HG03103 (cell line): ENCODE data around the gene SEMA6D.

Experiments used
- ATAC-seq: cut with Tn5 transposase; IDR thresholded peaks from one replicate; pipeline ENCODE4 v1.9.1; 2021; ENCODE audit warnings: low read depth; ENCODE audit not compliant: unreplicated experiment

Gene SEMA6D, protein sequence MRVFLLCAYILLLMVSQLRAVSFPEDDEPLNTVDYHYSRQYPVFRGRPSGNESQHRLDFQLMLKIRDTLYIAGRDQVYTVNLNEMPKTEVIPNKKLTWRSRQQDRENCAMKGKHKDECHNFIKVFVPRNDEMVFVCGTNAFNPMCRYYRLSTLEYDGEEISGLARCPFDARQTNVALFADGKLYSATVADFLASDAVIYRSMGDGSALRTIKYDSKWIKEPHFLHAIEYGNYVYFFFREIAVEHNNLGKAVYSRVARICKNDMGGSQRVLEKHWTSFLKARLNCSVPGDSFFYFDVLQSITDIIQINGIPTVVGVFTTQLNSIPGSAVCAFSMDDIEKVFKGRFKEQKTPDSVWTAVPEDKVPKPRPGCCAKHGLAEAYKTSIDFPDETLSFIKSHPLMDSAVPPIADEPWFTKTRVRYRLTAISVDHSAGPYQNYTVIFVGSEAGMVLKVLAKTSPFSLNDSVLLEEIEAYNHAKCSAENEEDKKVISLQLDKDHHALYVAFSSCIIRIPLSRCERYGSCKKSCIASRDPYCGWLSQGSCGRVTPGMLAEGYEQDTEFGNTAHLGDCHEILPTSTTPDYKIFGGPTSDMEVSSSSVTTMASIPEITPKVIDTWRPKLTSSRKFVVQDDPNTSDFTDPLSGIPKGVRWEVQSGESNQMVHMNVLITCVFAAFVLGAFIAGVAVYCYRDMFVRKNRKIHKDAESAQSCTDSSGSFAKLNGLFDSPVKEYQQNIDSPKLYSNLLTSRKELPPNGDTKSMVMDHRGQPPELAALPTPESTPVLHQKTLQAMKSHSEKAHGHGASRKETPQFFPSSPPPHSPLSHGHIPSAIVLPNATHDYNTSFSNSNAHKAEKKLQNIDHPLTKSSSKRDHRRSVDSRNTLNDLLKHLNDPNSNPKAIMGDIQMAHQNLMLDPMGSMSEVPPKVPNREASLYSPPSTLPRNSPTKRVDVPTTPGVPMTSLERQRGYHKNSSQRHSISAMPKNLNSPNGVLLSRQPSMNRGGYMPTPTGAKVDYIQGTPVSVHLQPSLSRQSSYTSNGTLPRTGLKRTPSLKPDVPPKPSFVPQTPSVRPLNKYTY

DNA sequence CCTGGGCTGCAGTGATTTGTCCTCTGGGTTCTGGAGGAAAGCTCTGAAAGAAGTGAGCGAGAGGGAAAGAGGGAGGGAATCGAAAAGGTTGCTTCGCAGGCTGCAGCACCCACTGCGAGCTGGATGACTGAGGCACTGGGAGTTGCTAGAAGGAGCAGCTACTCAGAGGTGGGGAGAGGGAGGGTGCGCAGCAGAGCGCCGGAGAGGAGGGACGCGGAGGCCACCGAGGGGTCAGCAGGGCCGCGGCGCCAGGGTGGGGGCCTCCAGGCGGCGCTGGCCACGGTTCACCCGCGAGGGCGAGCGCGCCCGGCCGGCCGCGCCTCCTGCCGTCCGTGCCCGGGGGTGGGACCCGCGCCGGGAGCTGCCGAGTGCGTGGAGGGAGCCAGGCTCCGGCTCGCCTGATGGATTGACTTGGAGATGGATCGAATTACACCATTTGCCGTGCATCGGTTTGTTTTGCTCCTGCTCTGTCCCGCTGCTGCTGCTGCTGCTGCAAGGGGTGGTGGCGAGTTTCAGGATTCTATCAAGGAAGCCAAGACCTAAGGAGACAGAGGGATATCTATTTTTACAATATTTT is at the start of gene SEMA6D:
SEMA6D (plus strand) TSS at position 470 of the 577 bp plus-strand sequence. CDS start 42,294 bp downstream, outside the sequence.
- no peak for ATAC-seq

DNA sequence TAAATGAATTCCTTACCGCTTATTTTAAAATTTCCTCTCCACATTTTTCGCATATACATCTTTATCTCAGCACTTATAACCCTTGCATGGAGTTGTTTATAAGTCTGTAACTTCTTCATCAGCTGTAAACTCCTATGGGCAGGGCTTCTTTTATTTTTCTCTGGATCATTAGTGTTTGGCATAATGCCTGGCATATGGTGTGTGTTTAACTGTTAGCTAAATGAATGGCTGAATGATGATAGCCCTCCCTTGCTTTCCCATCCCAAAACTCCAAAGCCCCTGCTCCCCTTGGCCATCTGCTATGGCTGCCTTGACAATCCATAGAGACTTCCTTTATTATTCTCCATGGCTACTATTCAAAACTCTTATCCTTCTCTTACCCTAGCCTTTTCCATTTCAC is 48.1 kb upstream of the SEMA6D start:
- no peak for ATAC-seq

DNA sequence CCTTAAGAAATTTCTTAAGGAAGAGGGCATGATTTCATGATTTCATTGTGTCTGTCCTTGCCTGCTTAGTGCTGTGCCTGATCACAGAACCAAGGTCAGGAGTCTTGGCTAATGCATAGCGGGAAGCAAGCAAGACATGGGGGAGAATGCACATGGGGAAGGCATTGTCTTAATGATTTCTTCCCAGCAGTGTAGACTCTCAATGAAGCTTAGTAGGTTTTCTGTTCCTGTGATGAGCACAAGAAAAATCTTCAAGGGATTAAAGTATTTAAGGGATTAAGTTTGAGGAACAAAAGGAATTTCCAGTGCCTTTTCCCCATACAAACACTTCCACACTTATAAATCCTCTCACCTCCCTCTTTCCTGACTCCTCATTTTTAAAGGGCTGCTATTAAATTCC is 46.9 kb upstream of the SEMA6D start:
- ATAC-seq = no peak

DNA sequence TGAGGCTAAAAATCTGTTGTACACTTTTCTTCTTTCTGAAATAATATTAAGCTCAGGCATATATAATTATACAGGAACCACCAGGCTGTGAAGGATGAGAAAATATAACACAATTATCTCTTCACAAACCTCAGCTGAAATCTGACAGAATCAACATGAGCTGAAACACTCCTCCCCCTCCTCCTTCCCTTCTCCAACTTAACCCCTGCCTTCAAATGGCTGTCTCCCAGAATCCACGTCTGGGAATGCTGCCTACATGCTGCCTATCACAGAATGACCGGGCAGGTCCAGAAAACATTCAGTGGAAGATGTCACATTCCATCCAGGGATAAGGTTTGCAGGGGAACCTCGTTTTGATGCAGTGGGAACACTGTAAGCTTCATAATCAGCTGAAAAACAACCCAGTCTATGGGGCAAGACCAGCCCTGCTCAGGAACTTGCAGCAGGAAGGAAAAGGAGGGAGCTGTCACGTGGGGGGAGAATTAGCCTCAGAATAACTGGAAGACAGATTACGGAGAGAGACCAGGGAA is 44.0 kb upstream of the SEMA6D start:
- no peak for ATAC-seq

DNA sequence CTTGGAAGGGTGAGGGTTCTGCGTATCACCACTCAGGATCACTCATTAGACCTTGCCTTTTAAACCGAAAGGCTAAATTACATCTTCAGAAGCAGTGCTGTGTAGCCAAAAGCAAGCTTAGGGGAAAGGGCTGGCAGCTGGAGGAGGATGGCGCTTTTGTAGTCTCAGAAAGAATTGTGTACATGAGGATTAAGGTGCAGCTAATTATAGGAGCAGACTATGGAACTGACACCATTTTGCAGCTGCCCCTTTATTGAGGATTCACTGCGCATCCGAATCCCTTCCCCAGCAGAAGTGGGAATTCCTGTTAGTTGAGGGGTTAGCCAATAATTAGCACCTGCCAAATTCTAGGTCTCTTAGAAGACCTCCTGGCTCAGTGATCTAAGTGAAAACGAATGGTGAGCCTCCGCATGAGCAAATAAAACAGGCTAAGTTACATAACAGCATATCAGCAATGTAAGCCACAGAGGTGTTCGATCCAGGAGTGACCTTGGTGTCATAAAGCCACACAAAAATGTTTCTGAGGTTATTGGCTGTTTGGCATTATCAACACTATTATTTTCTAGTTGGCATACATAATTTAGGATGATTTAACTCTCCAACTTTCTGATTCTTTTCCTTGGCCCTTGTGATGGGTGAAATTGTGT is 42.6 kb upstream of the SEMA6D start:
- ATAC-seq = no peak

DNA sequence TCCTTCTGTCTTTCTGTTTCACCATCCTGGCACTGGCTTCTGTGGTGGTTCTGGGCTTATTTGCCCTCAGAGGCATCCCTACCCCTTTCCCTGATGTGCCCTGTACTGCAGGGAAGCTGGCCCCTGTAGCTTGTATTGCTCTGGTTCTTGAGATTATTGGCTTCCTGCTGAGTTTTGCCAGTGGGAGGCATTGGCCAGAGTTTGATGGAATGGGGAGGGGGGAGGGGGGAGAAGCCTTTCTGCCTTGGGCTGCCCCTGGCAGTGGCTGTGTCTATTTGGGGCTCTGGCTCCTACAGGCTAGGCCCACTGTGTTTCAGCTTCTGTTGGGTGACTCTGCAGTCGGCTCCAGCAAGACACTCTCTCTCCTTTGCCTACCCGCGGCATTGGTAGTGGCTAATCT is 41.6 kb upstream of the SEMA6D start:
- ATAC-seq = no peak

DNA sequence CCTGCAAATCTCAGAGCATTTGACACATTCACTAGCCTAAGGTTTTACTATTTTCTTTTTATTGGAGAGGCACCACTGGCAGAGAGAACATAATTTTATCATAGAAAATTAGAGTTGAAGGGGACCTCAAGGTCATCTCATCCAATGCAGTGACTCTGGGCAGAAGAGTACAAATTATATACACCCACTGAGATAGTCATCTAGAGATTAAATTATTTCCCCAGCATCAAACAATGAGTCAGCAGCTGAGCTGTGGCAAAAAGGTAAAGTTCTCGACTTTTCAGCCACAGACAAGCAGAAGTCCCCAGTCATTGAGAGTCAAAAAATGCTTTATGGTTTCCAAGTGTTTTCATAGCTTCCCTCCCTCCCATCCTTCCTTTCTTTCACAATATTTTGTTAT is 39.3 kb upstream of the SEMA6D start:
- no peak for ATAC-seq

DNA sequence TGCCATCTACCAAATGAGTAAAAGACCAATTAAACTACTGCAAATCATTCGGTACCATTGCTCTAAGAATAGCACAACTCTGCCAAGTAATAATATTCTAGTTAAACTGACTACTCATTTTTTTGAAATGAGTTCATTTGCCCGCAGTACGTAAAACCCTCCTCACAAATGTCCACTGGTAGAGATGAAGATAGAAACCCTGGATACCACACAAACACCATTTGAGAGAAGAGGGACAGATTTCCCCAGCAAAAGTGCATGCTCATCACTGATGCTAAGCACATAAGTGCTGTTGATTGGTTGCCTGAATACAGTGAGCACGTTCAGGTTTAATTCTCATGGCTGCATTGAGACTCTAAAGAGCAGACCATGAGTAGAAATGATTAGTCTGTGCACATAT is 34.6 kb upstream of the SEMA6D start:
- ATAC-seq = no peak

DNA sequence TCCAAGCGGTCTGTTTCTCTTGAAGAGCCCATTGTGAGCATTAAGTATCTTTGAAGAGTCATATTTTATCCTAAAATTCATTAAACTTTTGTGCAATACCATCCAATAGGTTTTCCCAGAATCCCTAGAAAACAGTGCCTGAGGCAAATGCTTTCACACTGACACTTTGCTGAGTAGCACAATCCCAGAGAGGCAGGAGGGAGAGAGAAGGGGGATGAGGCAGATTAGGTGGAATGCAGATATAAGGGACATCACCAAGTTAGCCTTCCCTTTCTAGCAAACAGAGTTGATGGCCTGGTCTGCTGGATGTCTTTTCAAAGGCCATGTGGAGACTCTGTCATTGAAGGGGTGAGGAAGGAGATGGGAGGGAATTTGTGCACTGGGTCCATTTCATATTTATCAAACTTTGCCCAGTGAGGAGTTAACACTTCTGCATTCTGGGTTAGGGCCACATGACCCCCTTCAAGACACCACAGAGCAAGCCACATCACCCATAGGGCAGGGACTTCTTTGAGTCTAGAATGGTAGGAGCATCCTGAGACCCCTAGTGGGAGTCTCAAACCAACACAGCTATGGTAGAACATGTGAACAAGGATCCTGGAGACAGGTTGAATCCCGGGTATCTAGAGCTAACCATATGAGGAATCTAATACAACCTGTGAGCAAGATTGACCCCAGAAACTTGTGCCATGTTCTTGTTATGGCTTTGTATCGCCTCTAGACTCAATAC is 32.0 kb upstream of the SEMA6D start:
- ATAC-seq = no peak

DNA sequence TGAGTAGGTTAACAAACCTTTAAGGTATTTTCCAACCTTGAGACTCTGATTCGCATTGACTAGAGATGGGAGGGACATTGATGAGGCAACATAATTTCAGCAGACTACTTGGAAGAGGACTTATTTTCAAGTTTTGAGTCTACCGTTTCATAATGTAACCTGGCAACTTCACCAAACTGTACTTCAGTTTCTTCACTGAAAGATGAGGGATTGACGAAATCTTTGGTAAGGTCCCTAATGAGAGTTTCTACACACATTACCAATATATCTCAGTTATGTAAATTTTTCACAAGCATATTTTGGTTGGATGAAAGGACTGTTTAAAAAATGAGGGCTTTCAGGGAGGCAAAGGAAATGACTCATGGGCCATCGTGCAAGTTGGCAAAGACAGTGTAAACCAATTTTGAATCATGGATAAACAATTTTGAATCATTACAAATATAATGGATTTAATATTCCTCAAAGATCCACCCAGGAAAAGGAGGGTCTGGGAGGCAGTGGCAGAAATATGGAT is 28.7 kb upstream of the SEMA6D start:
- no peak for ATAC-seq

DNA sequence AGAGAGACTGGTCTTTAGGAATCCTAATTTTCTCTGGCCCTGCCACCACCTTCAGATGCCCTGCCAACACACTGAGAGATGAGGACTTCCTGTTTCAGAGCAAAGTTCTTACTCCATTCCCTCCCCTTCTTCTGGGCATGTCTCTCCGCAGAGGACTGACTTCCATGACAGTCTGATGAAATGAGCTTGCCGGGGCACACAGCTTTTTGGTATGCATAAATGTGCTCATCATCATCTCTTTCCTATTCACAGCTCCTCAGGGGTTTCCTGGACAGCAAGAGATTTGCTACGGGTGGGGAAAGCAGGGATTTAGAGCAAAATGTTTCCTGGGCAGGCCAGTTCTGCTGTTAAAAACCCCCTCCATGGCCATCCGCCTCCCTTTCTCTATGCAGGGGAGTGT is 27.6 kb upstream of the SEMA6D start:
- no peak for ATAC-seq

DNA sequence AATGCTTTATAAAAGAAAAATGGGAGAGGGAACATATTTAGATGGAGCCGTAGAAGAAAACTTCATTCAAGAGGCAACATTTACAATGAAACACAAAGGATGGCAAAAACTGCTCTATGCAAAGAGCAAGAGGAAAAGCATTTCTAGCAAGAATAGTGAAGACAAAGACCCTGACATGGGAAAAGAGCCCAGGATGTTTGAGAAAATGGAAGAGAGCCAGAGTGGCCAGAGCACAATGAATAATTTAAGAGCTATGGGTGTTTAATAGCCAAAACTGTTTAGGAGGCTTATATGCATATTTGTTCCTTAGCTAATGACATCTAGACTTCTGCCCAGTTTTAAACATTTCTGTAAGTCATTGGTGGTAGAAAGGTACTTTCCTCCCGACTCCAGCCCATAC is 25.4 kb upstream of the SEMA6D start:
- no peak for ATAC-seq

DNA sequence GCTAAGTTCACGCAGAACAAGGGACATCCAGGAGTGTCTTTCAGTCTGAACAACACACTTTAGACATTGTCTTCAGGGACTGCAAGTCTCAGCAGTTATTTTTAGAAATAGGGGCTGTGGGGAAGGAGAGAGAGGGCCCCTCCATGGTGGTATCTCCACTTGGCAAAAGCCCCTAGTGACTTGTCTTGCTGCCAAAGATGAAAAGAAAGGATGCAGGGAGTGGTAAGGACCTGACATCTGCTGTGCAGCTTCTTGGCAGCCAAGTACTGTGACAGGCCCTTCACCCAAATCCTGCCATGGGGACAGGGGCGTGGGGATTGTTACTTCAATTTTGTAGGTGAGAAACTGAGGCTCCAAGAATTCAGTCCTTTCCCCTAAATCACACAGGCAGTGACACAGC is 21.0 kb upstream of the SEMA6D start:
- ATAC-seq = no peak

DNA sequence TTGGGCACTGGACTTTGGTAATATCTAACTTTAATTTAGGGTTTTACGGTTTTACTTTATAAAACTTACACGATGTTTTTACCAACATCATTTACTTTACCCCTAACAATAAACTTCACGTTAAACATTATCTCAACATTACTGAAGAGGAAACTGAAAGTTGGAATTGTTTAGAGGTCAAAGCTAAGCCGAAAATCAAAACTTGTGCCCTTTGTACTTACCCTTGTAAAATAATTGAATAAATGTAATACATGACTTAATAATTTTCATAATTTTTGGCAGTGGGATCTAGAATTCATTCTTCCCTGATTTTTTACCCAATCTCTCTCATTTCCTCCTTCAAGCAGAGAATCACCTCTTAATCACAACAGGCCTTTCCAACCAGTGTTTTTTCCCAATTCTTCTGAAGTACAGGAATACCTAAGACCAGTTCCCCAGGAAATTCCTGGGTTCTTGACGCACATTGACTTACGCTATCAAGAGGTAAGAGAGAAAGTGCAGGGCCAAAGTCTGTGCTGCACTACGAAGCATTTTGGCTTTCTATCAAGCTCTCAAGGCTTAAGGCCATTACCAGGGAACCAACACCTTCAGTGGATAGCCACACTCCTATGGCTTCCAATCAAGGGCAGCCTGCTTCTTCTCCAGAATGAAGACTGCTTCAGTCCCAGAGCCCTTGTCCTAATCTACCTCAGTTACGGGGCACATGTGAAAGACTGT is 11.9 kb upstream of the SEMA6D start:
- no peak for ATAC-seq

DNA sequence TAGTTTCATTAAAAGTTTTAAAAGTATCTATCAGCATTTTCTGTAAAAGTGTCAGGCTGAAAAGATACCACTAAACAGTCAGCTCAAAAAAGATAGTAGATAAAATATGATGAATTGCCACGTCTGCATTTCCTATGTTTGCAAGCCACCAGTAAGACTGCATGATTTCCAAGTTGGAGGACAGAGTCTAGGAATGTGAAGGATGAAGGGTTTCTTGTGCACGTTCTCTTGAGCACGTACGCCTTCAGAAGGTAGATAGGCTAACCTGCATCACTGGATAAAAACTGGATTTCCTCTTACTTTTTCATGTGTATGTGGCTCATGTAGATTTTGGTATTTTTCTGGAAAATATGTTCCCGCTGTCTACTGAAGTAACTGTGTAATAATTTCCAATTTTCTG is 9.9 kb upstream of the SEMA6D start:
- no peak for ATAC-seq

DNA sequence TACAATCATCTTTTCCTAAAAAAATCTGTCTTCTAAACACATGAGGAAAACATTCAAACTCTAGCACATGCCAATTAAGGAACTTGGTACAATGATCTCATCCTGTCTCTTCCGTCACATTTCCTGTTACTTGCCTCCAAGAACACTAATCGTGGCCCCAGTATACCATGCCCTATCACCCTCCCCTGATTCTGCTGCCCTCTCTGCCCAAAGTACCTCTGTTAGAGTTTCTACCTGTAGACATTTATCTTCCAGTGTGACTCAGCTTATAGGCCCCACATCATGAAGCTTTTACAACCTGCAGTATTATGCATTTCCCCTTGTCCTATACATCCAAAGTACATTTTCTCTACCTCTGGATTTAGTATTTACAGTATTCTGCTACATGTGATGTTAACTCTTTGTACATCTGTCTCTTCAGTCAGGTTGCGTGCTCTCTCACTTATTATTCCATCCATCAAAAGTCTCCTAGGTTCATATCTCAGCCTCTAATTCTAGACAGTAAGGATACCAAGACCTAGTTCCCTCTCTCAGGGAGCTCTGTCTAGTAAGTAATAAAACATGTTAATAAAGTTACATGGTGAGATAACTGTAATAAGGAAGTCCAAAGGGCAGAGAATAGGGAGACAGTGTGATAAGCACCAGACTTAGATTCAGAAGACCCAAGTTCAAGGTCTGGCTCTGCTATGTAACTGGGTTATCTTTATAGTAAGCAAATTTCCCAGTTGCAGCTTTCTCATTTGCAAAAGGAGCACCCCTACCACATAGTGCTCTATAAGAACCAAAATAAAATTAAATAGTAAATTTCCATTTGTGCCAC is 8.9 kb upstream of the SEMA6D start:
- ATAC-seq = no peak

DNA sequence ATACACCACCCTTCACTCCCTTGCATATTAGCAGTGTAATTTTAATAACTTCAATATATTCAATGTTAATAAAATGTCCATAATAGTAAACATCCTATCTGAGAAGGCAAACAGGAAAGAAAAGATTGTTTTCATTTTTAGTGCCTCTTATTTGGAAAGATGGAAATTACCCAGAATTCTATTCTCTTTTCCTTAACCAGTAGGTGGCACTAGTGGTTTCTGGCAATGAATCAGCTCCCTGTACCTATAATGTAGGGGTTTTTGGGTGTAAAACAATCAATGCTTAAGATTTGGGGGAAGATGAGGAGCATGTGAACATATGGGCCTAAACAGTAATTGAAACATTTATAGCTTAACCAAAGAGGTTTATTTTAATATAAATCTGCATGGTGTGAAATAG is 5.7 kb upstream of the SEMA6D start:
- ATAC-seq = no peak

DNA sequence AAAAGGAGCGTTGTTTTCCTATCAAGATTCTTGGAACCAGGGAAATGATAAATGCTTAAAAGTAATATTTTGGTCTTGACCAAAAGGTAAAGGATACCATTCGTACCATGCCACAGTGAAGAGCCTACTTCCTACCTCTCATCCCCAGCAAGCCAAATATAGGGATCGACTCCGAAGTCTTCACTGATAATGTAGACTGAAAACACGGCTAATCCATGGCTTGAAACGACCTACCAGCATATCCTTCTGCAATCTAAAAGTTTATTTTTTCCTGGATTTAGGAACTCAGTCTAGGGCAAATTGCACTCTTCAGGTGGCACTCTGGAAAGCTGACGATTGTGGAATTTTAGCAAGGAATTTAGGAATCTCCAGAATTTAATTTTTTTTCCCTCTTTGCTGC is 1.9 kb upstream of the SEMA6D start:
- ATAC-seq = no peak
